ENCODE results near the gene RHOBTB3.
"Not testable (repeated sequence)": the region's sequence is repeated elsewhere in the genome, so short reads cannot be mapped to it uniquely, and the experiment has no call there.

The RHOBTB3 gene

GRCh38 chr5:95812074-95812471 lies 80.9 kb downstream of the RHOBTB3 start:
- DNase-seq (ENCODE audit: low read depth), result peak; percentile 47
- H3K4me3 ChIP-seq (ENCODE audit: control insufficient read depth, low read depth, low read length), result no peak overlapping the region

GRCh38 chr5:95813035-95813434 lies 81.9 kb downstream of the RHOBTB3 start:
- not testable (repeated sequence) for H3K4me3 ChIP-seq (ENCODE audit: control insufficient read depth, low read depth, low read length); DNase-seq (ENCODE audit: low read depth)

More at GRCh38 chr5:95812074-95812471, 80.9 kb downstream of the RHOBTB3 start:
- TF ChIP-seq, protein P1, sequence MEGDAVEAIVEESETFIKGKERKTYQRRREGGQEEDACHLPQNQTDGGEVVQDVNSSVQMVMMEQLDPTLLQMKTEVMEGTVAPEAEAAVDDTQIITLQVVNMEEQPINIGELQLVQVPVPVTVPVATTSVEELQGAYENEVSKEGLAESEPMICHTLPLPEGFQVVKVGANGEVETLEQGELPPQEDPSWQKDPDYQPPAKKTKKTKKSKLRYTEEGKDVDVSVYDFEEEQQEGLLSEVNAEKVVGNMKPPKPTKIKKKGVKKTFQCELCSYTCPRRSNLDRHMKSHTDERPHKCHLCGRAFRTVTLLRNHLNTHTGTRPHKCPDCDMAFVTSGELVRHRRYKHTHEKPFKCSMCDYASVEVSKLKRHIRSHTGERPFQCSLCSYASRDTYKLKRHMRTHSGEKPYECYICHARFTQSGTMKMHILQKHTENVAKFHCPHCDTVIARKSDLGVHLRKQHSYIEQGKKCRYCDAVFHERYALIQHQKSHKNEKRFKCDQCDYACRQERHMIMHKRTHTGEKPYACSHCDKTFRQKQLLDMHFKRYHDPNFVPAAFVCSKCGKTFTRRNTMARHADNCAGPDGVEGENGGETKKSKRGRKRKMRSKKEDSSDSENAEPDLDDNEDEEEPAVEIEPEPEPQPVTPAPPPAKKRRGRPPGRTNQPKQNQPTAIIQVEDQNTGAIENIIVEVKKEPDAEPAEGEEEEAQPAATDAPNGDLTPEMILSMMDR (conservative IDR thresholded peaks at IDR 0.05; ENCODE audit: control insufficient read depth, insufficient read depth, low read depth, low read length), result no peak

DNA sequence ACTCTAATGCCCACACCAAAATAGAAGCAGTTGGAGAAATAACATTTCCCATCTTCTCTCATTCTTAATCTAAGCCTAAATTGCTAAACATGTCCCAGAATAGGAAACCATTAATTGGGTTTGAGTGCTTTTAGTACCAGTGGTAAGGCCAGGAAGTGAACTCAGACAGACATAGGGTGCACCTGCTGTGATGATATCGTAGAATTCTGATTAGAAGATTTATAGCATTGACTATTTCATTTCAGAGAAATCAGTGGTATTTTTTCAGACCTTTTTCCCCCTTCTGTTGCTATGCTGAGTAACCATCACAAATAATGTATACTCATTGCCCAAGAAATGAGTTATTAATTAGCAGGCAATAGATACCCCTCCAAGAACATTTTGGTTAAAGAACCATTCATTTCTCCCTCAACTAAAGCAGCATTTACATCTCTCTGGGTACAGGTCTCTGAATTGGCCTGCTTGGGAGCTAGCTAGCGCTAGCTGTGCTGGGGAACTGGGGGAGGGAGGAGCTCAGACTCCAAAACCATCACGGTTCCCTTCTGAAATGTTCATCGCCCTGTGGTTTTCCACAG lies 84.1 kb downstream of the RHOBTB3 start:
- TF ChIP-seq, protein P1 (conservative IDR thresholded peaks at IDR 0.05; ENCODE audit: control insufficient read depth, insufficient read depth, low read depth, low read length), result no peak

DNA sequence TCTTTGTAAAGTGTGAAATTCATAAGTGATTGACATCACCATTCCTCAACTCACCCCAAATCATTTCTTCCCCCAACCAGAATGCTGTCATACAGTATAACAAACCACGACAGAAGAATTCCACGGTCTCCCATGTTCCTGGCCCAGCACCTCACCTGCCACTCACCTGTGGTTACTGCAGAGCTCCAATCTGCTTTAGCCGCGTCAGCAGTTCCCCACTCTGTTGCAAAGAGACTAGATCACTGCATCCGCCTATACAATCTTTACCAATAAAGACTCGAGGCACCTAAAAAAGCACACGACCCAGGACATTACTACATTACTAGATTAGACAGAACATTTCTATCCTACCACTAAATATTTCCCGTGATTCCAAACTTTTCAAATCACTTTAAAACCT lies 85.2 kb downstream of the RHOBTB3 start:
- TF ChIP-seq, protein P1 (conservative IDR thresholded peaks at IDR 0.05; ENCODE audit: control insufficient read depth, insufficient read depth, low read depth, low read length), result no peak
- no peak overlapping the region for H3K4me3 ChIP-seq (ENCODE audit: control insufficient read depth, low read depth, low read length)
- no peak for DNase-seq (ENCODE audit: low read depth)

More for the DNA sequence above, 84.1 kb downstream of the RHOBTB3 start:
- no peak for DNase-seq (ENCODE audit: low read depth)
- H3K4me3 ChIP-seq (ENCODE audit: control insufficient read depth, low read depth, low read length), result no peak overlapping the region

DNA sequence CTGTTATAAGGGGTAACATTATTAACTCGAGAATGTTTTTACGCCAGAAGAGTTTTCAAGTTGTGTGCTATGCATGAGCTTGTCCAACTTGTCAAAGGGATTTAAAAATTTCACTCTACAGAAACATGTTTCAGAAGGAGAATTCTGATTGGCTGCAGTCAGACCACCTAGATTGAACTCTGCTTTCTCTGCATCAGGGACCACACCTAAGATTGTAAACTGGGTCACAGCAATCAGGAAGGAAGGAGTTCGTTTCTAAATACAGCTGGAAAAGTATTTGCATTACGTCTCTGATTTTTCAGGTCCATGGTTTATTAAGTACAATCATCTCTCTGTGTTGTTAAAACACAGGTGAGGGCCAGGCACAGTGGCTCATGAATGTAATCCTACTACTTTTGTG lies 85.6 kb downstream of the RHOBTB3 start:
- TF ChIP-seq, protein P1 (conservative IDR thresholded peaks at IDR 0.05; ENCODE audit: control insufficient read depth, insufficient read depth, low read depth, low read length), result no peak
- H3K4me3 ChIP-seq (ENCODE audit: control insufficient read depth, low read depth, low read length), result no peak overlapping the region
- no peak for DNase-seq (ENCODE audit: low read depth)

- DNase-seq (ENCODE audit: low read depth), result peak; percentile 55
- no peak overlapping the region for H3K4me3 ChIP-seq (ENCODE audit: control insufficient read depth, low read depth, low read length)
- TF ChIP-seq, protein P1 (conservative IDR thresholded peaks at IDR 0.05; ENCODE audit: control insufficient read depth, insufficient read depth, low read depth, low read length), result no peak
Measured at GRCh38 chr5:95817430-95817829, 86.3 kb downstream of the RHOBTB3 start.

GRCh38 chr5:95818181-95819147 lies 87.3 kb downstream of the RHOBTB3 start:
- no peak for DNase-seq (ENCODE audit: low read depth)

More at GRCh38 chr5:95818181-95819147, 87.3 kb downstream of the RHOBTB3 start:
- TF ChIP-seq, protein P1 (conservative IDR thresholded peaks at IDR 0.05; ENCODE audit: control insufficient read depth, insufficient read depth, low read depth, low read length), result no peak
- no peak overlapping the region for H3K4me3 ChIP-seq (ENCODE audit: control insufficient read depth, low read depth, low read length)
